Epidermal melanocyte (primary cell): ENCODE results near the gene PLCXD1.
"Not testable (repeated sequence)": the region's sequence is repeated elsewhere in the genome, so short reads cannot be mapped to it uniquely, and the experiment has no call there.

ENCODE experiments used
- DNase-seq: peaks from one replicate; pipeline ENCODE4 v3.0.0; 2011; ENCODE audit warnings: low spot score; ENCODE audit not compliant: insufficient read length

PLCXD1 gene

DNA sequence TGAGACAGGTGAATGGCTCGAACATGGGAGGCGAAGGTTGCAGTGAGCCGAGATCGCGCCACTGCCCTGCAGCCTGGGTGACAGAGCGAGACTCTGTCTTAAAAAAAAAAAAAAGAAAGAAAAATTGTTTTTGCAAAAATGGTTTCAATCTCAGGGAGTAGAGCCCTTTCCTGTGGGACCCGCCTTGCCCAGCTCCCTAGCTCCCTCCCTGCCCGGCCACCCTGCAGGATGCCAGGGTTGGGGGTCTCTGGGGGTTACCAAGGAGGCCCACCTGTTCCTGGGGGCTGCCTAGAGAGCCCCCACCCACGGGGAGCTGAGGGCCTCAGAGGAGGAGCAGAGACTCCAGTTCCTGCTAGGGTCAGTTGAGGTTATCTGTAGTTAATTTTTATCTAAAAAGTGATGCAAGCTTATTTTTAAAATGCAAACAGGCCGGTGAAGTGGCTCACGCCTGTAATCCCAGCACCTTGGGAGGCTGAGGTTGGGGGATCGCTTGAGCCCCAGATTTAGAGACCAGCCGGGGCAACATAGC lies 18.7 kb upstream of the PLCXD1 start:
- DNase-seq: no peak

DNA sequence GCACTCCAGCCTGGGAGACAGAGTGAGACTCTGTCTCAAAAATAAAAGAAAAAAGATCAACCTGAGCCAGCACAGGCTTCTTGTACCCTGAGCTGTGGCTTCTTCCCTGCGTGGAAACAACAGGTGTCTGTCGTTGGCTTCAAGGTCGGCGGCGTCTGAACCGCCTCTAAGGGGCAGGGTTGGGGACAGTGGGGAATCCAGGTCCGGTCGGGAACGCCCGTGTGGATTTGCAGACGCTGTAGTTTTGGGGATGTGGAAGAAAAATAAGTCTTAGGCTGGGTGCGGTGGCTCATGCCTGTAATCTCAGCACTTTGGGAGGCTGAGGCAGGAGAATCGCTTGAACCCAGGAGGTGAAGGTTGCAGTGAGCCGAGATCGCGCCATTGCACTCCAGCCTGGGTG lies 17.2 kb upstream of the PLCXD1 start:
- DNase-seq: not testable (repeated sequence)

DNA sequence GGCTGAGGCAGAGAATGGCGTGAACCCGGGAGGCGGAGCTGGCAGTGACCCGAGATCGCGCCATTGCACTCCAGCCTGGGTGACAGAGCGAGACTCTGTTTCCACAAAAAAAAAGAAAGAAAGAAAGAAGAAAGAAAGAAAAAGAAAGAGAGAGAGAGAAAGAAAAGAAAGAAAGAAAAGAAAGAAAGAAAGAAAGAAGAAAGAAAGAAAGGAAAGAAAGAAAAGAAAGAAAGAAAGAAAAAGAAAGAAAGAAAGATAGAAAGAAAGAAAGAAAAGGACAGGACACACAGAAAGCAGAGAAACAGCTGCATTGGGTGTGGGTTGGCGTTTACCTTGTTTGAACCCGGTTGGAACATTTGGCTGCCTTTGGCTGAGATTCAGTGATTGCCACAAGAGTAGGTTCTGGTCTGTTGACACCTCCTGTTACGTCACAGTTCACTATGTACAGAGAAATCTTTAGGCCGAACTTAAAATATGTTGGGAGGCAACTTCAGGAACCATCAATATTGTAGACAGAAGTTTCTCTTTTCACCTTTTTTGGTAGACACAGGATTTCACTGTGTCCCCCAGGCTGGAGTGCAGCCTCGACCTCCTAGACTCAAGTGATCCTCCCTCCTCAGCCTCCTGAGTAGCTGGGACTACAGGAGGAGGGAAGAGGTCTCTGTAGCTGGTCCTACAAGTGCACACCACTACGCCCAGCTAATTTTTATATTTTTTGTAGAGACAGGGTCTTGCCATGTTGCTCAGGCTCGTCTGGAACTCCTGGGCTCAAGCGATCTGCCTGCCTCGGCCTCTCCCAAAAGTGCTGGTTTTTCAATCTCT lies 16.3 kb upstream of the PLCXD1 start:
- DNase-seq: no peak

DNA sequence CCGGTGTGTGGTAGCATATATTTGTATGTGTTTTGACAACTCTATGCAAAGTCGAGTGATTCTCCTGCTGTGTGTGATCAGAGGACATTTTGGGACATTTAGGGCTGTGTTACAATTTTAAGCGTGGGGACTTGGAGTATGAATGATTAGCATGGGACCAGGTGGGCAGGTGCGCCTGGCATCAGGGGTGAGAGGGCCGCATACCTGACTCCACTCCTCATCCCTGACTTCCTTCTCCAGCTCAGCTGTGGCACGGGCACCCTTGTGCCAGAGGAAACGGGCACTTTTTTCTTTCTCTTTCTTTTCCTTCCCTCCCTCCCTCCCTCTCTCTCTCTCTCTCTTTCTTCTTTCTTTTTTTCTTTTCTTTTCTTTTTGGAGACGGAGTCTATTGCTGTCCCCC lies 15.7 kb upstream of the PLCXD1 start:
- no peak for DNase-seq

- DNase-seq: no peak
Measured at GRCh38 chrX:267771-268261, 13.4 kb upstream of the PLCXD1 start.

DNA sequence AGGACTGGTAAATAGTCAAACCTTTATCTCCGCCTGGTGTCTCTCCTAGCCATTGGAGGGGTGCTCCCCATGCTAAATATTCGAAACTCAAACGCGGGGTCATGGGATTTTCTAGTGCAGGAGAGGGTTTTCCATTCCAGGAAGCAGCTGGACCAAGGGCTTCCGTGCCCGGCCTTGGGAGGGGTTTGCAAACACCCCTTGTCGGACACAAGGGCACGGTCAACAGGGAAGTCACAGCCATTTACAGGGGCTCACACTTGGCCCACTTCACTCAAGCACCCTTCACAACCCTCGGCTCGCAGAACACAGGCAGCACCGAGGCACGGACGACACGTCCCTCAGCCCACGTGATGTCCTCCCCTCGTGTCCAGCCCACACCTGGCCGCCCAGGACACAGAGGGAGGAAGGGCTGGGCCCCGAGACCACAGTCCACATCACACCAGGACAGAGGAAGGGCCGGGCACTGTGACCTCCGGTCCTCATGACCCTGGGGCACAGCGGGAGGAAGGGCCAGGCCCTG lies 10.3 kb upstream of the PLCXD1 start:
- no peak for DNase-seq

- no peak for DNase-seq
Measured at GRCh38 chrX:274904-275475, 6.2 kb upstream of the PLCXD1 start.

- no peak for DNase-seq
Measured at GRCh38 chrX:275476-275966, 5.7 kb upstream of the PLCXD1 start.

GRCh38 chrX:275967-276580 lies 5.1 kb upstream of the PLCXD1 start:
- peak; percentile 90 for DNase-seq

DNA sequence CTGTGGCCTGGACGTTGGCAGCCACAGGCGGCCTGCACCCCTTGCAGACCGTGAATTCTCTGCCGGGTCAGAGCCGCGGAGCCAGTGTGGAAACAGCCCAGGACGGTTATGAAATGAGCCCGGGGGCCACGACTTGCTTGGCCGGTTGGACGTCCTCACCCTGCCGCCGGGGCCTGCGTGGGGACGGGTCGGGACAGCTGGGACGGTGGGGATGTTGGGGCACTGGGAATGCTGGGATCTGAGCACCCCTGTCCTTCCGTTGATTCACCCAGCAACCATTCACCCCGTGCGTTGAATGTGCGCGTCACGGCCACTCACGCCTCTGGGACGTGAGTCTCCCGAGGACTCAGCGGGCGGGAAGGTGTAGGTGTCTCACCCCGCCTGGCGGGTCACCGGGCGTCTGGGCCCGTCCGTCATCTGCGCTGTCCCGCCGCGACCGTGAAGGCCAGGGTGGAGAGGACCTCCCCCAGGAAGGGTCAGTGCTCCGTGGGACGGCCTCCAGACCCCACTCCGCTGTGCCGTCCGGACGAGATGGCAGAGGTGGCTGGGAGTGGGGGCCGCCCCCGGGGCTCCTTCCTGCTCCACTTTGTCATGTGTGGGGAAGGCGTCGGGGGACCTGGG lies 4.5 kb upstream of the PLCXD1 start:
- DNase-seq: peak; percentile 50

DNA sequence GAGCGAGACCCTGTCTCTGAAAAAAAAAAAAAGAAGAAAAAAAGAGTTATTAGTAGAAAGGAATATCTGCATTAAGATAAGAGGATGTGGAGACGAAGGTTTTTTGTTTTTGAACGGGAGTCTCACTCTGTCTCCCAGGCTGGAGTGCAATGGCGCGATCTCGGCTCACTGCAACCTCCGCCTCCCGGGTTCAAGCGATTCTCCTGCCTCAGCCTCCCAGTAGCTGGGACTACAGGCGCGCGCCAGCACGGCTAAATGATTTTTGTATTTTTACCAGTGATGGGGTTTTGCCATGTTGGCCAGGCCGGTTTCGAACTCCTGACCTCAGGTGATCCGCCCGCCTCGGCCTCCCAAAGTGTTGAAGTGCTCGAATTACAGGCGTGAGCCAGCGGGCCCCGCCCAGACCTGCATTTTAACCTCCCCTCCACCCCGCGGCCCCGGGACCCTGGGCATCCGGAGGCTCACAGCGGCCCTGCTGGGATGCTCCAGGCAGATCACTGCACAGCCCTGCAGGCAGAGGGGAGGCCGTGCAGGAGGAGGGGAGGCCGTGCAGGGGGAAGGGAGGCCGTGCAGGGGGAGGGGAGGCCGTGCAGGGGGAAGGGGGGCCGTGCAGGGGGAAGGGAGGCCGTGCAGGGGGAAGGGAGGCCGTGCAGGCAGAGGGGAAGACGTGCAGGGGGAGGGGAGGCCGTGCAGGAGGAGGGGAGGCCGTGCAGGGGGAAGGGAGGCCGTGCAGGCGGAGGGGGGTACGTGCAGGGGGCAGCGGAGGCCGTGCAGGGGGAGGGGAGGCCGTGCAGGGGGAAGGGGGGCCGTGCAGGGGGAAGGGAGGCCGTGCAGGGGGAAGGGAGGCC lies 1.2 kb upstream of the PLCXD1 start:
- not testable (repeated sequence) for DNase-seq

DNA sequence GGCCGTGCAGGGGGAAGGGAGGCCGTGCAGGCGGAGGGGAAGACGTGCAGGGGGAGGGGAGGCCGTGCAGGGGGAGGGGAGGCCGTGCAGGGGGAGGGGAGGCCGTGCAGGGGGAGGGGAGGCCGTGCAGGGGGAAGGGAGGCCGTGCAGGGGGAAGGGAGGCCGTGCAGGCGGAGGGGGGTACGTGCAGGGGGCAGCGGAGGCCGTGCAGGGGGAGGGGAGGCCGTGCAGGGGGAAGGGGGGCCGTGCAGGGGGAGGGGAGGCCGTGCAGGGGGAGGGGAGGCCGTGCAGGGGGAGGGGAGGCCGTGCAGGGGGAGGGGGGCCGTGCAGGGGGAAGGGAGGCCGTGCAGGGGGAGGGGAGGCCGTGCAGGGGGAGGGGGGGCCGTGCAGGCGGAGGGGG lies 459 bp upstream of the PLCXD1 start:
- DNase-seq: not testable (repeated sequence)

DNA sequence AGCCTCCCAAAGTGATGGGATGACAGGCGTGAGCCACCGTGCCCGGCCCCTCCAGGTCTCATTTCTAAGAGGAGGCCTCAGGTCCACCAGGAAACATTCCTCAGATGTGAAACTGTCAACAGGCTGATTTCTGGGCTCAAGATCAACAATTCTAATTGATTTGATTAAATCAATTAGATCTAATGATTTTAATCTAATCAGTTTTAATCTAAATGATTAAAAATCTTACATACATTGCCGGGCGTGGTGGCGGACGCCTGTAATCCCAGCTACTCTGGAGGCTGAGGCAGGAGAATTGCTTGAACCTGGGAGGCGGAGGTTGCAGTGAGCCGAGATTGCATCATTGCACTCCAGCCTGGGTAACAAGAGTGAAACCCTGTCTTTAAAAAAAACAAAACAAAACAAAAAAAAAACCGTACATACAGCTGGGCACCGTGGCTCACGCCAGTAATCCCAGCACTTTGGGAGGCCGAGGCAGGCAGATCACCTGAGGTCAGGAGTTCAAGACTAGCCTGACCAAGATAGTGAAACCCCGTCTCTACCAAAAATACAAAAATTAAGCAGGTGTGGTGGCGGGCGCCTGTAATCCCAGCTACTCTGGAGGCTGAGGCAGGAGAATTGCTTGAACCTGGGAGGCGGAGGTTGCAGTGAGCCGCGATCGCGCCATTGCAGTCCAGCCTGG lies 960 bp downstream of the PLCXD1 start:
- DNase-seq: not testable (repeated sequence)

GRCh38 chrX:283115-283845 lies 2.1 kb downstream of the PLCXD1 start:
- peak; percentile 99 for DNase-seq

DNA sequence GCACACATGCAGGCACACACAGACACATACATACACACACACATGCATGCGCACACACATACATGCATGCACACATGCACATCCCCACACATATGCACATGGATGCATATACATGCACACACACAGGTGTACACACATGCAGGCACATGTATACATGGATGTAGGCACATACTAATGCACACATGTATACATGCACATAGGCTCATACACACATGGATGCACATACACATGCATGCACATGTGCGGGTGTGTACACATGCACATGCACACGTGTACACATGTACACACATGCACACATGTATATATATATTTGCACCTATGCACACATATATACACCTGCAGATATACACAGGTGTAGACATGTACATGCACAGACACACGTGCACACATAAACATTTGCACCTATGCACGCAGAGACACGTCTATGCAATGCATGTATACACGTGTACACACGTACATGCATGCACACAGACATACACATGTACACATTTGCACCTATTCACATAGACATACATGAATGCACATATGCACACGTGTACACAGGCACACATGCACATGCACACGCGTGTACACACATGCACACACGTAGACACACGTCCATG lies 4.0 kb downstream of the PLCXD1 start:
- DNase-seq: peak; percentile 15

DNA sequence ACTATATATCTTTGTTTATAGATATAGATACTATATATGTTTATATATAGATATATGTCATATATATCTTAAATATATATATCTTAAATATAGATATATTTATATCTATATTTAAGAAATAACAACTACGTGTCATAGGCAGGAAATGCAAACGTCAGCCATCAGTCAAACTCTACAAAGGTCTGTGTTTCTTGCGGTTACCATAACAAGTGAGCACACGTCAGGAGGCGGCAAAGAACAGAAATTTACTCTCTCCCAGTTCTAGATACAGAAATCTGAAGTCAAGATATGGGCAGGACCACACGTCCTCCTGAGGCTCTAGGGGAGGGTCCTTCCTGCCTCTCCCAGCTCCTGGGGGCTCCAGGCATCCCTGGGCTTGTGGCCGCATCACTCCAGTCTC lies 6.5 kb downstream of the PLCXD1 start:
- no peak for DNase-seq

DNA sequence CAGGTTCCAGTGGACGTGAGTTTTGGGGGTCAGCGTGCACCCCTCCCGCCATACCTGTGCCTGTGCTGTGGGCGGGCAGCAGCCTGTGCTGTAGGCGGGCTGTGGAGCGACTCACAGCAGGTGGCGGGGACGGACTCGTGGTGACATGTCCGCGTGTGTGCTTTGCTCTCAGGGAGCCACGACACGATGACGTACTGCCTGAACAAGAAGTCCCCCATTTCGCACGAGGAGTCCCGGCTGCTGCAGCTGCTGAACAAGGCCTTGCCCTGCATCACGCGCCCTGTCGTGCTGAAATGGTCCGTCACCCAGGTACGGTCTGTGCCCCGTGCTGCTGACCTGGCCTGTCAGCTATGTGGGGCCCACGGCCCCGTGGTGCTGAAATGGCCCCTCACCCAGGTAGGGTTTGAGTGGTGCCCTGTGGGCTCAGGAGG lies 7.4 kb downstream of the PLCXD1 start:
- no peak for DNase-seq

GRCh38 chrX:290476-291166 lies 9.4 kb downstream of the PLCXD1 start:
- DNase-seq: no peak
